GM23338 (cell line): ENCODE results near the gene CDKN2D. TPM values are rescaled to one million over a fixed set of nuclear protein-coding genes. Genes with fewer than 3 reads are reported as not detected.
A peak's percentile ranks its signal among the peaks of the same experiment; 100 is the strongest.
"Not testable (repeated sequence)": the region's sequence is repeated elsewhere in the genome, so short reads cannot be mapped to it uniquely, and the experiment has no call there.

Experiments used
- ATAC-seq: fragments of 200-7000 bp; cut with Tn5 transposase; 3 replicates; pipeline ENCODE4 v1.9.1; 2020
- DNase-seq: peaks from one replicate; pipeline ENCODE4 v3.0.0-alpha.2; 2015; ENCODE audit warnings: low spot score
- H2AFZ ChIP-seq: fragments of 200-600 bp; sonication (generic); 2 replicates; pipeline ENCODE4 v1.8.0; 2016; ENCODE audit warnings: antibody characterized with exemption, mild to moderate bottlenecking, moderate library complexity
- H3F3A ChIP-seq: fragments of 200-600 bp; sonication (generic); replicated peaks from 2 replicates; pipeline ENCODE4 v1.8.0; 2017; ENCODE audit warnings: antibody characterized with exemption, mixed run types, low read depth
- H3K27ac ChIP-seq: fragments of 200-600 bp; sonication (generic); 2 replicates; pipeline ENCODE4 v1.6.1; 2016; ENCODE audit warnings: low read depth
- H3K27me3 ChIP-seq: fragments of 200-600 bp; sonication (generic); 2 replicates; pipeline ENCODE4 v1.8.0; 2016; ENCODE audit warnings: mild to moderate bottlenecking, mixed run types, moderate library complexity; ENCODE audit not compliant: insufficient read depth
- H3K36me3 ChIP-seq: fragments of 200-600 bp; sonication (generic); 2 replicates; pipeline ENCODE4 v1.8.0; 2016; ENCODE audit warnings: mild to moderate bottlenecking; ENCODE audit not compliant: insufficient read depth
- H3K4me1 ChIP-seq: fragments of 200-600 bp; sonication (generic); 2 replicates; pipeline ENCODE4 v1.8.0; 2016; ENCODE audit warnings: mild to moderate bottlenecking, moderate library complexity; ENCODE audit not compliant: insufficient read depth
- H3K4me2 ChIP-seq: fragments of 200-600 bp; sonication (generic); 2 replicates; pipeline ENCODE4 v1.7.1; 2017; ENCODE audit warnings: mixed run types
- H3K4me3 ChIP-seq: fragments of 200-600 bp; sonication (generic); 2 replicates; pipeline ENCODE4 v1.6.1; 2016; ENCODE audit warnings: mixed run types
- H3K79me2 ChIP-seq: fragments of 200-600 bp; sonication (generic); replicated peaks from 2 replicates; pipeline ENCODE4 v1.8.0; 2017; ENCODE audit warnings: mild to moderate bottlenecking; ENCODE audit not compliant: insufficient read depth
- H3K9me2 ChIP-seq: fragments of 200-600 bp; sonication (generic); 2 replicates; pipeline ENCODE4 v1.8.0; 2017; ENCODE audit not compliant: insufficient read depth
- H4K20me1 ChIP-seq: fragments of 200-600 bp; sonication (generic); replicated peaks from 2 replicates; pipeline ENCODE4 v1.8.0; 2017; ENCODE audit warnings: mild to moderate bottlenecking; ENCODE audit not compliant: insufficient read depth
- H3K27ac Mint-ChIP-seq: 2 replicates; pipeline ENCODE4 v1.8.0; 2020; ENCODE audit warnings: inconsistent platforms, mild to moderate bottlenecking, moderate library complexity, mixed read lengths
- H3K27me3 Mint-ChIP-seq: 3 replicates; pipeline ENCODE4 v1.8.0; 2022; ENCODE audit warnings: low read depth, mild to moderate bottlenecking, moderate library complexity, mixed read lengths, inconsistent platforms; ENCODE audit not compliant: insufficient read depth, poor library complexity
- H3K36me3 Mint-ChIP-seq: 3 replicates; pipeline ENCODE4 v1.8.0; 2021; ENCODE audit warnings: low read depth, mild to moderate bottlenecking, inconsistent platforms, moderate library complexity, mixed read lengths
- H3K4me1 Mint-ChIP-seq: 3 replicates; pipeline ENCODE4 v1.8.0; 2020; ENCODE audit warnings: mild to moderate bottlenecking, inconsistent platforms, mixed read lengths
- H3K4me3 Mint-ChIP-seq: 3 replicates; pipeline ENCODE4 v1.8.0; 2021; ENCODE audit warnings: moderate library complexity, mild to moderate bottlenecking, inconsistent platforms, mixed read lengths
- H3K9me3 Mint-ChIP-seq: 3 replicates; pipeline ENCODE4 v1.8.0; 2020; ENCODE audit warnings: moderate library complexity, mild to moderate bottlenecking, inconsistent platforms, mixed read lengths
- CREB1 ChIP-seq: fragments of 250-450 bp; sonication (Bioruptor Pico); IDR thresholded peaks from 2 replicates; pipeline ENCODE4 v1.5.0; 2020; ENCODE audit warnings: low read depth, mild to moderate bottlenecking, moderate library complexity
- CTCF ChIP-seq, 2 experiments: fragments of 200-600 bp in 1 of 2; sonication (generic) in 1 of 2; conservative IDR thresholded peaks; 2 replicates each; pipeline versions ENCODE4 v1.5.1 to v1.6.1; 2016 to 2017; ENCODE audit warnings: antibody characterized with exemption in 2 of 2, low read depth in 2 of 2, mild to moderate bottlenecking in 2 of 2, moderate library complexity in 1 of 2
- ETS1 ChIP-seq: IDR thresholded peaks from 2 replicates; pipeline ENCODE4 v1.6.1; 2016; ENCODE audit warnings: antibody characterized with exemption
- EZH2 ChIP-seq: fragments of 200-600 bp; sonication (generic); IDR thresholded peaks from one replicate; pipeline ENCODE4 v1.8.0; 2017; ENCODE audit warnings: antibody characterized with exemption, mild to moderate bottlenecking, low read depth; ENCODE audit not compliant: unreplicated experiment
- EZH2phosphoT487 ChIP-seq: fragments of 200-600 bp; sonication (generic); IDR thresholded peaks from one replicate; pipeline ENCODE4 v1.8.1; 2018; ENCODE audit warnings: antibody characterized with exemption; ENCODE audit not compliant: unreplicated experiment
- NANOG ChIP-seq: IDR thresholded peaks from 2 replicates; pipeline ENCODE4 v1.6.1; 2016; ENCODE audit warnings: antibody characterized with exemption, borderline replicate concordance
- POLR2AphosphoS5 ChIP-seq: IDR thresholded peaks from 2 replicates; pipeline ENCODE4 v1.6.1; 2016; ENCODE audit warnings: antibody characterized with exemption, low read depth
- STAT1 ChIP-seq: IDR thresholded peaks from one replicate; pipeline ENCODE4 v1.6.1; 2016; ENCODE audit warnings: antibody characterized with exemption; ENCODE audit not compliant: unreplicated experiment
- polyA plus RNA-seq: library from polyadenylated mRNA; unstranded; fragments of >200 nt; fragmentation: Nextera tagmentation; extraction: Ambion mirVana; gene quantifications from 2 replicates; pipeline ENCODE4 v1.2.1, GENCODE V29; 2016
- total RNA-seq: library from RNA; depleted of rRNA; stranded (reverse); fragments of >200 nt; shearing (Covaris generic); gene quantifications from 2 replicates; pipeline ENCODE4 v1.2.3, GENCODE V29; 2014

CDKN2D gene
- total and polyA plus RNA-seq, 2 experiments from 2014 or later, result 1.4 to 4.0 TPM

DNA sequence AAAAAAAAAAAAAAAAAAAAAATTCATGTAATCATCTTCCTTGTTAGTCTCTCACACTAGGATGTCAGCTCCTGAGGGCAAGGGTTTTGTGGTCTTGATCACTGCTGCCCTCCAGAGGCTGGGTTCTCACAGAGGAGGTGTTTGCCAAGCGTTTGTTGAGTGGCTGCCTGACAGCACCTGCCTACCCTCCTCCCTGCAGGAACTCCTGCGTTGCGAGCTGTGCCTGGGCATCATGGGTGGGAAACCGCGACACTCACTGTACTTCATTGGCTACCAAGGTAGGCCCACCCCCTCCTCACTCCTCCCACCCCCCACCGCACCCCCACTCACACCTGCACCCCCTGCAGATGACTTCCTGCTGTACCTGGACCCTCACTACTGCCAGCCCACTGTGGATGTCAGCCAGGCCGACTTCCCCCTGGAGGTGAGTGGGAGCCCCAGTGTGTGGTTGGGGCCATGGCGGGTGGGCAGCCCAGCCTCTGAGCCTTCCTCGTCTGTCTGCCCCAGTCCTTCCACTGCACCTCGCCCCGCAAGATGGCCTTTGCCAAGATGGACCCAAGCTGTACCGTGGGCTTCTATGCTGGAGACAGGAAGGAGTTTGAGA lies 17.0 kb downstream of the CDKN2D start:
- no peak overlapping the region for H3K4me3 Mint-ChIP-seq
- peaks cover 24% of the 10 kb centered on the region for H3K27me3 Mint-ChIP-seq
- DNase-seq (peak; percentile 69), ATAC-seq (peak; percentile 38)
- 0 out of 2 replicates have a peak overlapping the region, but pooled peaks have one; percentile 14 for H3K27ac ChIP-seq
- H3K4me3 ChIP-seq, result no peak overlapping the region
- no peaks in the 10 kb centered on the region for H3K27me3 ChIP-seq
- H3K4me1 ChIP-seq, result no peaks in the 10 kb centered on the region
- H2AFZ ChIP-seq, result no peak overlapping the region
- peaks cover 8% of the 10 kb centered on the region for H4K20me1 ChIP-seq
- H3K36me3 Mint-ChIP-seq, result peaks cover 83% of the 10 kb centered on the region
- TF ChIP-seq STAT1 (no peak), POLR2AphosphoS5 (no peak), CTCF (conservative IDR thresholded peaks at IDR 0.05; ENCODE audit: low read depth in 2 of 2) (peak; percentile 25 to 76; a peak in 3 of 4 replicates), CREB1 (CRISPR knock-in tag) (no peak), EZH2phosphoT487 (no peak), EZH2 (no peak), ETS1 (no peak), NANOG (no peak)
- H3K27ac Mint-ChIP-seq, result no peak overlapping the region
- H3K79me2 ChIP-seq, result no peaks in the 10 kb centered on the region
- peaks cover 30% of the 10 kb centered on the region for H3F3A ChIP-seq
- no peaks in the 10 kb centered on the region for H3K9me3 Mint-ChIP-seq
- H3K9me2 ChIP-seq, result no peaks in the 10 kb centered on the region
- no peak overlapping the region for H3K4me2 ChIP-seq
- H3K36me3 ChIP-seq, result peaks cover 16% of the 10 kb centered on the region; the same call in 1 of the 2 replicates
- no peaks in the 10 kb centered on the region for H3K4me1 Mint-ChIP-seq

GRCh38 chr19:10551006-10551405 lies 17.8 kb downstream of the CDKN2D start:
- not testable (repeated sequence) for H3K4me2 ChIP-seq, H2AFZ ChIP-seq, DNase-seq, H3K9me3 Mint-ChIP-seq, ATAC-seq, H3K79me2 ChIP-seq, H3K27ac Mint-ChIP-seq, H3K4me1 ChIP-seq, H3K9me2 ChIP-seq, H3K4me1 Mint-ChIP-seq, H3K4me3 ChIP-seq, H3K4me3 Mint-ChIP-seq, H4K20me1 ChIP-seq, H3K27me3 ChIP-seq
- Mint-ChIP-seq H3K36me3 (peaks cover 80% of the 10 kb centered on the region), H3K27me3 (peaks cover 24% of the 10 kb centered on the region)
- peaks cover 30% of the 10 kb centered on the region for H3F3A ChIP-seq
- H3K36me3 ChIP-seq, result peaks cover 16% of the 10 kb centered on the region; the same call in 1 of the 2 replicates
- H3K27ac ChIP-seq, result 0 out of 2 replicates have a peak overlapping the region, but pooled peaks have one; percentile 14
